K562 (cell line): Measurements from ENCODE around the gene SFSWAP. TPM values are rescaled to one million over a fixed set of nuclear protein-coding genes. Genes with fewer than 3 reads are reported as not detected.
A peak's percentile ranks its signal among the peaks of the same experiment; 100 is the strongest.

Experiments used
- ATAC-seq: fragments of 200-7000 bp; cut with Tn5 transposase; 3 replicates; pipeline ENCODE4 v1.9.1; 2020; ENCODE audit warnings: moderate library complexity
- BruUV-seq: library from RNA; stranded (reverse); fragments of 400-500 nt; replicated peaks from 2 replicates; lab custom pipeline; 2021; lab: Mats Ljungman, UMichigan
- CTCF ChIA-PET: fragments of 300-600 bp; formaldehyde crosslinking; extraction: SDS; loops from one replicate; lab custom pipeline; 2021; ENCODE audit warnings: low intra/inter-chr PET ratio; lab: Yijun Ruan, JAX
- POLR2A ChIA-PET: fragments of 300-600, 350-650 bp; sonication (Branson Sonifier 250); formaldehyde crosslinking; extraction: SDS; loops from one replicate; lab custom pipeline; 2021; ENCODE audit warnings: antibody characterized with exemption, inconsistent platforms; lab: Yijun Ruan, JAX
- DNase-seq, 4 experiments: peaks; one replicate each; pipeline versions ENCODE4 v3.0.0 to v3.0.0-alpha.2; 2011 to 2018; ENCODE audit warnings: low spot score in 3 of 4, mixed read lengths in 3 of 4; ENCODE audit errors: extremely low read depth in 1 of 4
- FAIRE-seq: peaks from 2 replicates; lab custom pipeline; 2011; peaks lifted over from hg19 to GRCh38; lab: Jason Lieb, UNC
- H2AFZ ChIP-seq: 2 replicates; pipeline ENCODE4 v1.6.0; 2011; ENCODE audit warnings: low read depth, low read length, control low read depth, inconsistent platforms
- H3K27ac ChIP-seq: fragments of 200-600 bp; 3 replicates; pipeline ENCODE4 v1.8.0; 2011; ENCODE audit warnings: low read depth, mild to moderate bottlenecking, control low read depth, inconsistent platforms, low read length, moderate library complexity, mixed read lengths; ENCODE audit errors: extremely low read depth
- H3K27me3 ChIP-seq, 2 experiments: fragments of 300-600 bp in 1 of 2; 2 replicates in 1 of 2; 3 replicates in 1 of 2; pipeline versions ENCODE4 v1.6.0 to v1.8.0; 2011; ENCODE audit warnings: inconsistent platforms in 2 of 2, low read length in 2 of 2, mild to moderate bottlenecking in 1 of 2, mixed read lengths in 1 of 2, moderate library complexity in 1 of 2; ENCODE audit not compliant: control insufficient read depth in 2 of 2, insufficient read depth in 2 of 2
- H3K36me3 ChIP-seq: fragments of 300-600 bp; 3 replicates; pipeline ENCODE4 v1.8.0; 2011; ENCODE audit warnings: mild to moderate bottlenecking, low read length, inconsistent platforms; ENCODE audit not compliant: control insufficient read depth, insufficient read depth
- H3K4me1 ChIP-seq, 2 experiments: fragments of 200-600 bp in 1 of 2; replicated peaks in 1 of 2; 2 replicates in 1 of 2; 3 replicates in 1 of 2; pipeline versions ENCODE4 v1.5.1 to v1.8.0; 2011; ENCODE audit warnings: inconsistent platforms in 2 of 2, low read length in 2 of 2, mild to moderate bottlenecking in 1 of 2, mixed read lengths in 1 of 2, moderate library complexity in 1 of 2; ENCODE audit not compliant: control insufficient read depth in 2 of 2, insufficient read depth in 2 of 2
- H3K4me2 ChIP-seq: 2 replicates; pipeline ENCODE4 v1.6.1; 2011; ENCODE audit warnings: low read length, control low read depth, inconsistent platforms, mixed read lengths; ENCODE audit not compliant: insufficient read depth
- H3K4me3 ChIP-seq: fragments of 200-600 bp; sonication (generic), shearing (Covaris generic); 2 replicates; pipeline ENCODE4 v1.5.1; 2016; ENCODE audit warnings: control low read depth, inconsistent platforms
- H3K79me2 ChIP-seq: fragments of 200-600 bp; 3 replicates; pipeline ENCODE4 v1.8.0; 2011; ENCODE audit warnings: low read length, inconsistent platforms; ENCODE audit not compliant: control insufficient read depth, insufficient read depth
- H3K9ac ChIP-seq, 2 experiments: 2 replicates each; pipeline versions ENCODE4 v1.6.0 to v1.6.1; 2011; ENCODE audit warnings: low read depth in 2 of 2, low read length in 2 of 2, control low read depth in 1 of 2, inconsistent platforms in 1 of 2, mild to moderate bottlenecking in 1 of 2, mixed read lengths in 1 of 2; ENCODE audit not compliant: insufficient read depth in 1 of 2
- H3K9me1 ChIP-seq: one replicate; pipeline ENCODE4 v1.6.0; 2011; ENCODE audit warnings: inconsistent platforms, mild to moderate bottlenecking, low read length, moderate library complexity; ENCODE audit not compliant: control insufficient read depth, insufficient read depth
- H3K9me3 ChIP-seq: replicated peaks from 2 replicates; pipeline ENCODE4 v1.5.1; 2011; ENCODE audit warnings: low read depth, low read length, inconsistent platforms; ENCODE audit not compliant: control insufficient read depth, insufficient read depth
- H4K20me1 ChIP-seq: replicated peaks from 2 replicates; pipeline ENCODE4 v1.6.1; 2011; ENCODE audit warnings: low read length, inconsistent platforms, mixed read lengths; ENCODE audit not compliant: control insufficient read depth, insufficient read depth
- E2F3 ChIP-seq: fragments of 250-450 bp; sonication (Bioruptor Pico); IDR thresholded peaks from 2 replicates; pipeline ENCODE4 v1.4.0; 2020; ENCODE audit warnings: mild to moderate bottlenecking
- ZBTB17 ChIP-seq: fragments of 450-650 bp; formaldehyde crosslinking; IDR thresholded peaks from 2 replicates; pipeline ENCODE4 v1.4.0; 2020; ENCODE audit warnings: mild to moderate bottlenecking
- ZEB2 ChIP-seq: fragments of 450-650 bp; IDR thresholded peaks from 2 replicates; pipeline ENCODE4 v1.6.1; 2016
- ZNF354B ChIP-seq: fragments of 250-450 bp; sonication (Bioruptor Pico); IDR thresholded peaks from 2 replicates; pipeline ENCODE4 v1.4.0; 2020
- WGBS: fragments of 100-300 bp; shearing (Covaris generic); methylation state at CpG from one replicate; pipeline ENCODE4 v1.1.6; 2016; ENCODE audit warnings: low coverage, mixed read lengths; ENCODE audit not compliant: insufficient coverage; ENCODE audit errors: missing lambda C conversion rate; 5-methylcytosine and 5-hydroxymethylcytosine counted together
- in situ Hi-C: fragments of 300-500 bp; cut with MboI; formaldehyde crosslinking; loops from 4 replicates; pipeline ENCODE4 v1.15.0; 2018; ENCODE audit warnings: inconsistent platforms, mixed read lengths
- intact Hi-C: fragments of 100-400 bp; cut with micrococcal nuclease; formaldehyde crosslinking; loops from 2 replicates; pipeline ENCODE4 v1.14.2; 2022
- polyA plus RNA-seq, 8 experiments: library from polyadenylated mRNA; depleted of rRNA in 4 of 8; stranded (reverse) in 5 of 8; unstranded in 3 of 8; fragments of >200 nt; fragmentation: Nextera tagmentation in 2 of 8; fragmentation: Illumina TruSeq in 1 of 8; extraction: Ambion mirVana in 2 of 8; extraction: Trizol in 1 of 8; gene quantifications; 2 replicates each; pipeline versions ENCODE4 v1.2.1 to v1.2.3, GENCODE V29; 2011 to 2014; ENCODE audit warnings: inconsistent platforms in 1 of 8, missing spikeins in 1 of 8
- total RNA-seq, 7 experiments: library from RNA; depleted of rRNA in 6 of 7; stranded (reverse); fragments of >200 nt in 6 of 7; fragmentation: Illumina TruSeq in 2 of 7; extraction: Trizol in 2 of 7; gene quantifications; 2 replicates each; pipeline versions ENCODE4 v1.2.1 to v1.2.3, GENCODE V29; 2011 to 2021; ENCODE audit warnings: low replicate concordance in 1 of 7
- TF ChIP-seq, protein P1 (sequence below): fragments of 200-600 bp; sonication (generic); IDR thresholded peaks from one replicate; pipeline ENCODE4 v1.6.1; 2012; ENCODE audit warnings: mild to moderate bottlenecking, low read depth, low read length, inconsistent platforms

SFSWAP gene
- total and polyA plus RNA-seq, 9 of the 15 experiments (the other 6 are each of a cell fraction or from before 2014, with no cell fraction given), result 2.4 to 60.4 (median 32.6) TPM

DNA sequence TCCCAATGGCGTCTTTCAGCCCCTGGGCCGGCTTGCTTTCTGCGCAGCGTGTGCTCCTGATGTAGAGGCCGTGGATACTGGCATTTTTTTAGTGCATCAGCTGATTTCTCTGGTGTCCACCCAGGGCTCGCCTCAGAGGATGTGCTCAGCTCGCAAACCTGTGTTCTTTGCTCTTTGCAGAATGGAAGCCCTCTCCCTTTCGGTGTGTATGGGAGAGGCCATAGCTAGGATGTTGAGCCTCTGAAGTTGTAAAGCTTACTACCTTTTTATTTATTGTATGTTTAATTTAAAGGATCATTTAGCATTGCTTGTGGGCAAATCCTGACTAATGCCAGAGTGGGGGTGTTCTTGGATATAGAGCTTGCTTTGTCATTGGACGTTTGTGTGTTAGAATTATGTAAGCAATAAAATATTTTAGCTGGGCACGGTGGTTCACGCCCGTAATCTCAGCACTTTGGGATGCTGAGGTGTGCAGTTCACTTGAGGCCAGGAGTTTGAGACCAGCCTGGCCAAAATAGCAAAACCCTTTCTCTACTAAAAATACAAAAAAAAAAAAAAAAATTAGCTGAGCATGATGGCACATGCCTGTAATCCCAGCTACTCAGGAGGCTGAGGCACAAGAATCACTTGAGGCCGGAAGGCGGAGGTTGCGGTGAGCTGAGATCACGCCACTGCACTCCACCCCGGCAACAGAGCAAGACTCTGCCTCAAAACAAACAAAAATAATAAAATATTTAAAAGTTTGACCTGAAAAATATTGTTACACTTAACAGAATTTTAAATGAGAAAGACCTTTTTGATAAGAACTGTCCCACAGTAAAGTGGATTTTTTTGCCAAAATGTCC, 64.7 kb downstream of the SFSWAP start (continued):
- no peak for TF ChIP-seq ZBTB17 (CRISPR knock-in tag)
- TF ChIP-seq ZNF354B (CRISPR knock-in tag), result no peak
- no peak for TF ChIP-seq E2F3 (CRISPR knock-in tag)
- TF ChIP-seq ZEB2, result no peak

DNA sequence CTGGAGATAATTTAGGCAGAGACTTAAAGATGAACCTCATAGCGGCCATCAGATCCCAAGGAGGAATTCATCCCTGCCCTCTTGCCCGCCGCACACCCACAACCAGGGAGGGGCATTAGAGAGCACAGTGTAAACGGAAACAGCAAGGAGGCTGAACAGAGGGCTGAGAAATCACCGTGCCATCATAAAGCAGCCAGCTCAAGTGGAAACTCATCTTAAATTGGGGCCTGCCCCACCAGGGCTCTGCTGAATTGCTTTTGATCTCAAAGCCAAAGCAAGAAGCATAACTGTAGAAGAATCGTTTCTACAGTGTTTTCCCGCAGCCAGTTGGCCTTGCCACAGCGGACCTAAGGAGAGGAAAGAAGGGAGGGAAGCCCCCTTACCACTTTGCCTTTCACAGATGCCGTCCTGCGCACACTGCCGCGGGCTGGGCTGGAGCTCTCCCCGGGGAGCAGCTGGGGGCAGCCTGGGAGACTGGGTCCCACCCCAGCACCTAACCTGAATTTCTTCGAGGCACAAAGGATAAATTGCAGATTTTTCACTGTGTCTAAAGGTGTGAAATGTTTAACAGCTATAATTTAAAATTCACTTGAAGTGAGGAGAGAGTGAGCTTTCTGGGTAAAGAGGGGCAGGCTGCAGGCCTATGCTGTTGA, 65.5 kb downstream of the SFSWAP start:
- H3K27ac ChIP-seq, result no peak overlapping the region; the same call in 2 of the 3 replicates
- CTCF ChIA-PET, result no interaction called here
- no peak overlapping the region for H2AFZ ChIP-seq
- no peaks in the 10 kb centered on the region for H4K20me1 ChIP-seq
- intact Hi-C loops, result no loop called here
- H3K9ac ChIP-seq, result peak overlapping the region in 1 of 2 experiments; percentile 43; a peak in 1 of 4 replicates
- no peak overlapping the region for H3K4me3 ChIP-seq
- H3K79me2 ChIP-seq, result no peaks in the 10 kb centered on the region
- no peaks in the 10 kb centered on the region for H3K9me1 ChIP-seq
- 94% methylated on average over 14 of the region's 14 CpGs for WGBS
- POLR2A ChIA-PET, result interaction anchor here (0.6 kb wide), 1 partner anchor 22 kb away, joined by 4 read pairs; no protein-coding TSS in a partner anchor
- no peak for FAIRE-seq
- DNase-seq, result no peak
- no peaks in the 10 kb centered on the region for H3K27me3 ChIP-seq
- no TSS peak for BruUV-seq
- H3K4me1 ChIP-seq, result peaks cover 0 to 3% of the 10 kb centered on the region in 2 experiments; a peak in 1 of 5 replicates
- no peaks in the 10 kb centered on the region for H3K9me3 ChIP-seq
- in situ Hi-C loops, result no loop called here
- peaks cover 76% of the 10 kb centered on the region for H3K36me3 ChIP-seq
- no peak for ATAC-seq
- H3K4me2 ChIP-seq, result no peak overlapping the region
- TF ChIP-seq, protein P1, sequence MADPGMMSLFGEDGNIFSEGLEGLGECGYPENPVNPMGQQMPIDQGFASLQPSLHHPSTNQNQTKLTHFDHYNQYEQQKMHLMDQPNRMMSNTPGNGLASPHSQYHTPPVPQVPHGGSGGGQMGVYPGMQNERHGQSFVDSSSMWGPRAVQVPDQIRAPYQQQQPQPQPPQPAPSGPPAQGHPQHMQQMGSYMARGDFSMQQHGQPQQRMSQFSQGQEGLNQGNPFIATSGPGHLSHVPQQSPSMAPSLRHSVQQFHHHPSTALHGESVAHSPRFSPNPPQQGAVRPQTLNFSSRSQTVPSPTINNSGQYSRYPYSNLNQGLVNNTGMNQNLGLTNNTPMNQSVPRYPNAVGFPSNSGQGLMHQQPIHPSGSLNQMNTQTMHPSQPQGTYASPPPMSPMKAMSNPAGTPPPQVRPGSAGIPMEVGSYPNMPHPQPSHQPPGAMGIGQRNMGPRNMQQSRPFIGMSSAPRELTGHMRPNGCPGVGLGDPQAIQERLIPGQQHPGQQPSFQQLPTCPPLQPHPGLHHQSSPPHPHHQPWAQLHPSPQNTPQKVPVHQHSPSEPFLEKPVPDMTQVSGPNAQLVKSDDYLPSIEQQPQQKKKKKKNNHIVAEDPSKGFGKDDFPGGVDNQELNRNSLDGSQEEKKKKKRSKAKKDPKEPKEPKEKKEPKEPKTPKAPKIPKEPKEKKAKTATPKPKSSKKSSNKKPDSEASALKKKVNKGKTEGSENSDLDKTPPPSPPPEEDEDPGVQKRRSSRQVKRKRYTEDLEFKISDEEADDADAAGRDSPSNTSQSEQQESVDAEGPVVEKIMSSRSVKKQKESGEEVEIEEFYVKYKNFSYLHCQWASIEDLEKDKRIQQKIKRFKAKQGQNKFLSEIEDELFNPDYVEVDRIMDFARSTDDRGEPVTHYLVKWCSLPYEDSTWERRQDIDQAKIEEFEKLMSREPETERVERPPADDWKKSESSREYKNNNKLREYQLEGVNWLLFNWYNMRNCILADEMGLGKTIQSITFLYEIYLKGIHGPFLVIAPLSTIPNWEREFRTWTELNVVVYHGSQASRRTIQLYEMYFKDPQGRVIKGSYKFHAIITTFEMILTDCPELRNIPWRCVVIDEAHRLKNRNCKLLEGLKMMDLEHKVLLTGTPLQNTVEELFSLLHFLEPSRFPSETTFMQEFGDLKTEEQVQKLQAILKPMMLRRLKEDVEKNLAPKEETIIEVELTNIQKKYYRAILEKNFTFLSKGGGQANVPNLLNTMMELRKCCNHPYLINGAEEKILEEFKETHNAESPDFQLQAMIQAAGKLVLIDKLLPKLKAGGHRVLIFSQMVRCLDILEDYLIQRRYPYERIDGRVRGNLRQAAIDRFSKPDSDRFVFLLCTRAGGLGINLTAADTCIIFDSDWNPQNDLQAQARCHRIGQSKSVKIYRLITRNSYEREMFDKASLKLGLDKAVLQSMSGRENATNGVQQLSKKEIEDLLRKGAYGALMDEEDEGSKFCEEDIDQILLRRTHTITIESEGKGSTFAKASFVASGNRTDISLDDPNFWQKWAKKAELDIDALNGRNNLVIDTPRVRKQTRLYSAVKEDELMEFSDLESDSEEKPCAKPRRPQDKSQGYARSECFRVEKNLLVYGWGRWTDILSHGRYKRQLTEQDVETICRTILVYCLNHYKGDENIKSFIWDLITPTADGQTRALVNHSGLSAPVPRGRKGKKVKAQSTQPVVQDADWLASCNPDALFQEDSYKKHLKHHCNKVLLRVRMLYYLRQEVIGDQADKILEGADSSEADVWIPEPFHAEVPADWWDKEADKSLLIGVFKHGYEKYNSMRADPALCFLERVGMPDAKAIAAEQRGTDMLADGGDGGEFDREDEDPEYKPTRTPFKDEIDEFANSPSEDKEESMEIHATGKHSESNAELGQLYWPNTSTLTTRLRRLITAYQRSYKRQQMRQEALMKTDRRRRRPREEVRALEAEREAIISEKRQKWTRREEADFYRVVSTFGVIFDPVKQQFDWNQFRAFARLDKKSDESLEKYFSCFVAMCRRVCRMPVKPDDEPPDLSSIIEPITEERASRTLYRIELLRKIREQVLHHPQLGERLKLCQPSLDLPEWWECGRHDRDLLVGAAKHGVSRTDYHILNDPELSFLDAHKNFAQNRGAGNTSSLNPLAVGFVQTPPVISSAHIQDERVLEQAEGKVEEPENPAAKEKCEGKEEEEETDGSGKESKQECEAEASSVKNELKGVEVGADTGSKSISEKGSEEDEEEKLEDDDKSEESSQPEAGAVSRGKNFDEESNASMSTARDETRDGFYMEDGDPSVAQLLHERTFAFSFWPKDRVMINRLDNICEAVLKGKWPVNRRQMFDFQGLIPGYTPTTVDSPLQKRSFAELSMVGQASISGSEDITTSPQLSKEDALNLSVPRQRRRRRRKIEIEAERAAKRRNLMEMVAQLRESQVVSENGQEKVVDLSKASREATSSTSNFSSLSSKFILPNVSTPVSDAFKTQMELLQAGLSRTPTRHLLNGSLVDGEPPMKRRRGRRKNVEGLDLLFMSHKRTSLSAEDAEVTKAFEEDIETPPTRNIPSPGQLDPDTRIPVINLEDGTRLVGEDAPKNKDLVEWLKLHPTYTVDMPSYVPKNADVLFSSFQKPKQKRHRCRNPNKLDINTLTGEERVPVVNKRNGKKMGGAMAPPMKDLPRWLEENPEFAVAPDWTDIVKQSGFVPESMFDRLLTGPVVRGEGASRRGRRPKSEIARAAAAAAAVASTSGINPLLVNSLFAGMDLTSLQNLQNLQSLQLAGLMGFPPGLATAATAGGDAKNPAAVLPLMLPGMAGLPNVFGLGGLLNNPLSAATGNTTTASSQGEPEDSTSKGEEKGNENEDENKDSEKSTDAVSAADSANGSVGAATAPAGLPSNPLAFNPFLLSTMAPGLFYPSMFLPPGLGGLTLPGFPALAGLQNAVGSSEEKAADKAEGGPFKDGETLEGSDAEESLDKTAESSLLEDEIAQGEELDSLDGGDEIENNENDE, result no peak
